Epithelial cell of proximal tubule (primary cell): ENCODE data around the gene TMED4. TPM values are rescaled to one million over a fixed set of nuclear protein-coding genes. Genes with fewer than 3 reads are reported as not detected.
"Not testable (repeated sequence)": the region's sequence is repeated elsewhere in the genome, so short reads cannot be mapped to it uniquely, and the experiment has no call there.

ENCODE experiments used
- DNase-seq: peaks from one replicate; pipeline ENCODE4 v3.0.0-alpha.2; 2011; ENCODE audit warnings: low read depth
- H3K4me3 ChIP-seq: 2 replicates; pipeline ENCODE4 v1.5.1; 2011; ENCODE audit warnings: low read depth, mild to moderate bottlenecking, low read length
- total RNA-seq: library from RNA; depleted of rRNA; stranded (reverse); fragments of >200 nt; gene quantifications from 2 replicates; pipeline ENCODE4 v1.2.3, GENCODE V29; 2015
- TF ChIP-seq, protein P1 (sequence below): conservative IDR thresholded peaks from 2 replicates; pipeline ENCODE4 v1.5.1; 2012; ENCODE audit warnings: low read depth, mild to moderate bottlenecking, low read length

The TMED4 gene
- total RNA-seq, 1 donor from 2014 or later = 167 TPM

DNA sequence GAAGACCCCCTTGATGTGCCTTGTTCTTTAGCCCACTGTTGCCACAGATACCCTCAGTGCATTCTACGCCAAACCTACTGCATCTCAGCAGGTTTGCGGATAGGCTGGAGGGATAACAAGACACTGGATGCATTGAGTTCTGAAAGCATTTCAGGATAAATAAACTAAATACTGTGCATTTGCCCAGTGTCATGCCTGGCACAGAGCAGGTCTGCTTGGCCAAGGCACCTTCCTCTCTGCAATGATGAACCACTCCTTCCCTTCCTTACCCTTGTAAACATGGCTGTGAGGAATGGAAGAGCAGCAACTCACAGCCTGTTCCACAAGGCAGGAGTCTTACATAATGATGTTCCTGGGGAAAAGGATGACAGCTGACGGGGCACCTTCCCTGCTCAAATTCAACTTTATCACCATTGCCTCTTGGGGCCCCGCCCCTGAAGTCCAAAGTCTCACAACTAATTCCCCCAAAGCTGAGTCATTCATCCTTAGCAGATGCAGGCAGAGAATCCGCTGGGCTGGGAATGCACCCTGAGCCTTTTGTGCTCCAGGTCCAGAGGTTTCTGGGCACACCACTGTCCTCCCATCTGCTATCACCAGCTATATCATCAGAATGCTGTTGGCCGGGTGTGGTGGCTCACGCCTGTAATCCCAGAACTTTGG lies 19.9 kb downstream of the TMED4 start:
- TF ChIP-seq, protein P1, sequence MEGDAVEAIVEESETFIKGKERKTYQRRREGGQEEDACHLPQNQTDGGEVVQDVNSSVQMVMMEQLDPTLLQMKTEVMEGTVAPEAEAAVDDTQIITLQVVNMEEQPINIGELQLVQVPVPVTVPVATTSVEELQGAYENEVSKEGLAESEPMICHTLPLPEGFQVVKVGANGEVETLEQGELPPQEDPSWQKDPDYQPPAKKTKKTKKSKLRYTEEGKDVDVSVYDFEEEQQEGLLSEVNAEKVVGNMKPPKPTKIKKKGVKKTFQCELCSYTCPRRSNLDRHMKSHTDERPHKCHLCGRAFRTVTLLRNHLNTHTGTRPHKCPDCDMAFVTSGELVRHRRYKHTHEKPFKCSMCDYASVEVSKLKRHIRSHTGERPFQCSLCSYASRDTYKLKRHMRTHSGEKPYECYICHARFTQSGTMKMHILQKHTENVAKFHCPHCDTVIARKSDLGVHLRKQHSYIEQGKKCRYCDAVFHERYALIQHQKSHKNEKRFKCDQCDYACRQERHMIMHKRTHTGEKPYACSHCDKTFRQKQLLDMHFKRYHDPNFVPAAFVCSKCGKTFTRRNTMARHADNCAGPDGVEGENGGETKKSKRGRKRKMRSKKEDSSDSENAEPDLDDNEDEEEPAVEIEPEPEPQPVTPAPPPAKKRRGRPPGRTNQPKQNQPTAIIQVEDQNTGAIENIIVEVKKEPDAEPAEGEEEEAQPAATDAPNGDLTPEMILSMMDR = no peak
- H3K4me3 ChIP-seq = no peak overlapping the region
- no peak for DNase-seq

DNA sequence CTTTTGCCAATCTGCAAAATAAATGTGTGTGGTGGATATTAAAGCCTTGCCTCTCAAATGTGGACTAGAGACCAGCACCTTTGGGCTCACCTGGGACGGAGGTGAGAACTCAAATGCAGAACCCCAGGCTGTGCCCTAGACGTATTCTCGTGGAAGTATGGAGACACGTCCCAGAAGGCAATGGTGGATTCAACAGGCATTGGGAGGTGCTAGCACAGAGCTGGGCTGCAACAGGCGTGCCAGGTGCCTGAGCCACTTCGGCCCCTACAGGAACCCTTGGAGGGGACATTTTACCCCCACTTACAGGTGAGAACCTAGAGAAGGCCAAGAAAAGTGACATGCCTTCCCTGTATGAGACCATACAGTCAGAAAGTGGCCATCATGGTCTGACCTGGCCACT lies 20.6 kb downstream of the TMED4 start:
- TF ChIP-seq, protein P1 = no peak
- DNase-seq = no peak
- no peak overlapping the region for H3K4me3 ChIP-seq

DNA sequence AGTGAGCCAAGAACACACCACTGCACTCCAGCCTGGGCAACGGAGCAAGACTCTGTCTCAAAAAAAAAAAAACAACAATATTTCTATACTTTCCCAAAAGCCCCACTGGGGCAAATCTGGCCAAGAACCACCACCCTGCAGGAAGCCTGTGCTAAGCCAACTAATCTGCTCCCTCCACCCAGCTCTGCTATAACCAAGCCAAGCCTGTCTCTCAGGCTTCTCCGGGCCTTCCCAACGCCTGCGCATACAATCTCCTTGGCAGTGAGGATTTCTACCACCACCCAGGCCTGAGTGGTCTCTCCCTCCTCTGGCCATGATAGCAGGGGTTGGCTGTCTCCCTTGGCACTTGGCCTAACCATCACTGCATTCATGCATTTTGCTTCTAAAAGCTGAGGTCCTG lies 22.5 kb downstream of the TMED4 start:
- H3K4me3 ChIP-seq = no peak overlapping the region
- TF ChIP-seq, protein P1 = no peak
- DNase-seq = no peak

DNA sequence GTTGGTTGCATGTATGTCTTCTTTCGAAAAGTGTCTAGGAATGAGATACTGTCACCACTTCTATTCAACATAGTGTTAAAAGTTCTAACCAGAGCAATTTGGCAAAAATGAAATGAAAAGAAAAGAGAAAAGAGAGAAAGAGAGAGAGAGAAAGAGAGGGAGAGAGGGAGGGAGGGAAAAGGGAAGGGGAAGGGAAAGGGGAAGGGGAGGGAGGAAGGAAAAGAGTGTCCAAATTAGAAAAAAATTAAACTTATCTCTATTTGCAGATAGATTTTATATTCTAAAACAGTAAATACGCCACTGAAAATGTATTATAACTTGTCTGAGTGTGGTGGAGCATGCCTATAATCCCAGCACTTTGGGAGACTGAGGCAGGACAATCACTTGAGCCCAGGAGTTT lies 24.5 kb downstream of the TMED4 start:
- no peak overlapping the region for H3K4me3 ChIP-seq
- TF ChIP-seq, protein P1 = no peak
- no peak for DNase-seq

DNA sequence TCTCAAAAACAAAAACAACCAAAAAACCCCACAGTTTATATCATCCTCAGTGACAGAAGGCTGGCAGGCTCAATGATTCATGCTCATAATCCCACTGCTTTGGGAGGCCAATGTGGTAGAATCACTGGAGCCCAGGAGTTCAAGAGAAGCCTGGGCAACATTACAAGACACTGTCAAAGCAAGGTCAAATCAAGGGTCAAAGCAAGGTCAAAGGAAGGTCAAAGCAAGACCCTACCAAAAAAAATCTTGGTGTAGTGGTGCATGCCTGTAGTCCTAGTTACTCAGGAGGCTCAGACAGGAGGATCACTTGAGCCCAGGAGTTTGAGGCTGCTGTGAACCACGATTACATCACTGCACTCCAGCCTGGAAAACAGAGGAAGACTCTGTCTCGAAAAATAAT lies 26.7 kb downstream of the TMED4 start:
- no peak overlapping the region for H3K4me3 ChIP-seq
- TF ChIP-seq, protein P1 = no peak
- no peak for DNase-seq

DNA sequence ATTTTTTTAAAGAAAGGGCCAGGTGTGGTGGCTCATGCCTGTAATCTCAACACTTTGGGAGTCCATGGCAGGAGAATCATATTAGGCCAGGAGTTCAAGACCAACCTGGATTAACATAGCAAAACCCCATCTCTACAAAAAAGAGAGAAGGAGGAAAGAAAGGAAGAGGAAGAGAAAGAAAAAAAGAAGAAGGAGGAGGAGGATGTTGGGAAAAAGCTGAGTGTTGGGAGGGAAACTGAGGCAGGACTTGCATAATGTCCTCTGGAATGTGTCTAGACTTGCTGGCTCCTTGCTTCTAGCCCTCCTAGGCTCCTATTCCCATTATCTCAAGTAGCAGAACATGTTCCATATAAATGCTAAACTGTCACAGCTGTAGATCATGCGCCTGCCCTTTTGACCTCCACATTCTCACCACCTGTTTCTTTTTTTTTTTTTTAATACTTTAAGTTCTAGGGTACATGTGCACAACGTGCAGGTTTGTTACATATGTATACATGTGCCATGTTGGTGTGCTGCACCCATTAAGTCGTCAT lies 29.5 kb downstream of the TMED4 start:
- not testable (repeated sequence) for H3K4me3 ChIP-seq, DNase-seq

DNA sequence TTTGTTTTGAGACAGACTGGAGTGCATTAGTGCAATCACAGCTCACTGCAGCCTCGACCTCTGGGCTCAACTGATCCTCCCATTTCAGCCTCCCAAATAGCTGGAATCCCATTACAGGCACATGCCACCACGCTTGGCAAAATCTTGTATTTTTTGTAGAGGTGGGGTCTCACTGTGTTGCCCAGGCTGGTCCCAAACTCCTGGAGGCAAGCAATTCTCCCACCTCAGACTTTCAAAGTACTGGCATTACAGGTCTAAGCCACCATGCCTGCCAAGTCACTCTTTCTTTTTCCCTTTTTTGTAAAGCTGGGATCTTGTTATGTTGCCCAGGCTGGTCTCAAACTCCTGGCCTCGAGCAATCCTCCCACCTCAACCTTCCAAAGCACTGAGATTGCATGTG lies 32.6 kb downstream of the TMED4 start:
- TF ChIP-seq, protein P1 = no peak
- H3K4me3 ChIP-seq = no peak overlapping the region
- DNase-seq = no peak
